VCaP (cell line): Measurements from ENCODE around the gene RBM26.

Experiments
- H3K27ac ChIP-seq: fragments of 450-650 bp; 2 replicates; pipeline ENCODE4 v1.5.1; 2017
- CTCF ChIP-seq: fragments of 450-650 bp; conservative IDR thresholded peaks from 2 replicates; pipeline ENCODE4 v1.5.1; 2017; ENCODE audit warnings: mild to moderate bottlenecking, moderate library complexity

RBM26 gene

GRCh38 chr13:79405831-79406596, at the start of gene RBM26:
TSS of gene RBM26 (minus strand) at chr13:79406255. CDS start at chr13:79405774, 481 bp downstream.
- TF ChIP-seq CTCF: no peak
- peak within 1 kb of the TSS; percentile 97 for H3K27ac ChIP-seq

GRCh38 chr13:79455331-79455730, 49.3 kb upstream of the RBM26 start:
- H3K27ac ChIP-seq: no peak overlapping the region
- TF ChIP-seq CTCF: no peak

- no peak for TF ChIP-seq CTCF
- no peak overlapping the region for H3K27ac ChIP-seq
These were observed 46.3 kb upstream of the RBM26 start for GRCh38 chr13:79452239-79452913.

- H3K27ac ChIP-seq: no peak overlapping the region
- no peak for TF ChIP-seq CTCF
These were observed 45.5 kb upstream of the RBM26 start for GRCh38 chr13:79451500-79451962.

- no peak overlapping the region for H3K27ac ChIP-seq
- TF ChIP-seq CTCF: no peak
These were observed 44.1 kb upstream of the RBM26 start for GRCh38 chr13:79450110-79450509.

- no peak overlapping the region for H3K27ac ChIP-seq
- TF ChIP-seq CTCF: no peak
These were observed 42.4 kb upstream of the RBM26 start for GRCh38 chr13:79448413-79448812.

- no peak overlapping the region for H3K27ac ChIP-seq
- no peak for TF ChIP-seq CTCF
These were observed 41.7 kb upstream of the RBM26 start for GRCh38 chr13:79447741-79448140.
